HCT116 (cell line): ENCODE data around the gene CELF4. TPM values are rescaled to one million over a fixed set of nuclear protein-coding genes. Genes with fewer than 3 reads are reported as not detected.

Experiments used
- ATAC-seq: fragments of 200-7000 bp; cut with Tn5 transposase; 2 replicates; pipeline ENCODE4 v1.9.1; 2020; ENCODE audit warnings: mild to moderate bottlenecking, moderate library complexity
- BruUV-seq: library from RNA; stranded (reverse); fragments of 400-500 nt; replicated peaks from 2 replicates; lab custom pipeline; 2021; lab: Mats Ljungman, UMichigan
- CTCF ChIA-PET: fragments of 300-600 bp; sonication (Branson Sonifier 250); formaldehyde crosslinking; loops from one replicate; lab custom pipeline; 2021; ENCODE audit warnings: antibody characterized with exemption; lab: Charles Lee
- POLR2A ChIA-PET: fragments of 300-600, 350-600 bp; sonication (Branson Sonifier 250); formaldehyde crosslinking; loops from one replicate; lab custom pipeline; 2021; ENCODE audit warnings: antibody characterized with exemption; lab: Charles Lee
- RAD21 ChIA-PET, 2 experiments: fragments of 300-600 bp; sonication (Branson Sonifier 250); formaldehyde crosslinking; loops; one replicate each; lab custom pipeline; 2023; ENCODE audit warnings: low total read pairs in 2 of 2; ENCODE audit not compliant: uncharacterized antibody in 2 of 2, unreplicated experiment in 2 of 2, low non-redundant PET in 1 of 2; lab: Charles Lee
- DNase-seq: peaks from one replicate; pipeline ENCODE4 v3.0.0-alpha.2; 2010; ENCODE audit warnings: low read depth, low spot score
- H2AFZ ChIP-seq: fragments of 200-600 bp; shearing (Covaris generic), sonication (generic); 2 replicates; pipeline ENCODE4 v1.6.1; 2017; ENCODE audit warnings: low read depth, mixed run types, mixed read lengths, antibody characterized with exemption, low read length; ENCODE audit not compliant: poor library complexity, severe bottlenecking
- H3K27ac ChIP-seq: 2 replicates; pipeline ENCODE4 v1.5.1; 2012; ENCODE audit warnings: low read depth, low read length
- H3K27me3 ChIP-seq: fragments of 200-600 bp; sonication (generic); 2 replicates; pipeline ENCODE4 v1.6.1; 2016; ENCODE audit warnings: mixed run types, low read length, mixed read lengths; ENCODE audit not compliant: insufficient read depth
- H3K36me3 ChIP-seq, 2 experiments: fragments of 200-500 bp in 1 of 2; fragments of 200-600 bp in 1 of 2; sonication (Bioruptor generic) in 1 of 2; sonication (generic) in 1 of 2; 2 replicates each; pipeline versions ENCODE4 v1.5.1 to v1.6.1; 2014 to 2016; ENCODE audit warnings: low read length in 2 of 2, inconsistent platforms in 1 of 2, mixed read lengths in 1 of 2, mixed run types in 1 of 2; ENCODE audit not compliant: insufficient read depth in 2 of 2, control insufficient read depth in 1 of 2
- H3K4me1 ChIP-seq, 2 experiments: fragments of 200-600 bp in 1 of 2; sonication (generic) in 1 of 2; 2 replicates each; pipeline versions ENCODE4 v1.5.1 to v1.6.1; 2012 to 2017; ENCODE audit warnings: low read length in 2 of 2, inconsistent platforms in 1 of 2, mild to moderate bottlenecking in 1 of 2, mixed read lengths in 1 of 2, mixed run types in 1 of 2, moderate library complexity in 1 of 2; ENCODE audit not compliant: insufficient read depth in 2 of 2, control insufficient read depth in 1 of 2
- H3K4me2 ChIP-seq: fragments of 200-600 bp; sonication (generic); 2 replicates; pipeline ENCODE4 v1.6.1; 2017; ENCODE audit warnings: mixed run types, low read length, mixed read lengths
- H3K4me3 ChIP-seq, 2 experiments: fragments of 200-600 bp in 1 of 2; sonication (generic) in 1 of 2; replicated peaks in 1 of 2; 2 replicates each; pipeline ENCODE4 v1.5.1; 2011 to 2016; ENCODE audit warnings: low read length in 2 of 2, control low read depth in 1 of 2, low read depth in 1 of 2, mild to moderate bottlenecking in 1 of 2, mixed read lengths in 1 of 2, mixed run types in 1 of 2
- H3K79me2 ChIP-seq: fragments of 200-600 bp; sonication (generic); 2 replicates; pipeline ENCODE4 v1.6.1; 2017; ENCODE audit warnings: mild to moderate bottlenecking, mixed run types, low read length, moderate library complexity, mixed read lengths; ENCODE audit not compliant: insufficient read depth
- H3K9ac ChIP-seq: fragments of 200-600 bp; sonication (generic); 2 replicates; pipeline ENCODE4 v1.6.1; 2016; ENCODE audit warnings: low read length, mixed read lengths
- H3K9me2 ChIP-seq: fragments of 200-600 bp; sonication (generic), shearing (Covaris generic); 2 replicates; pipeline ENCODE4 v1.6.1; 2017; ENCODE audit warnings: mixed run types, mild to moderate bottlenecking, moderate library complexity; ENCODE audit not compliant: insufficient read depth
- H3K9me3 ChIP-seq, 2 experiments: fragments of 200-500 bp in 1 of 2; fragments of 200-600 bp in 1 of 2; sonication (Bioruptor generic) in 1 of 2; sonication (generic) in 1 of 2; 2 replicates each; pipeline ENCODE4 v1.6.1; 2014 to 2017; ENCODE audit warnings: low read length in 2 of 2, mixed read lengths in 2 of 2, inconsistent platforms in 1 of 2, low read depth in 1 of 2, mild to moderate bottlenecking in 1 of 2, mixed run types in 1 of 2, moderate library complexity in 1 of 2; ENCODE audit not compliant: control insufficient read depth in 1 of 2, insufficient read depth in 1 of 2
- H4K20me1 ChIP-seq: fragments of 200-600 bp; sonication (generic), shearing (Covaris generic); 2 replicates; pipeline ENCODE4 v1.6.1; 2017; ENCODE audit warnings: mixed run types, mild to moderate bottlenecking, moderate library complexity; ENCODE audit not compliant: insufficient read depth
- CEBPB ChIP-seq: IDR thresholded peaks from 2 replicates; pipeline ENCODE4 v1.6.1; 2012; ENCODE audit warnings: low read depth
- ELF1 ChIP-seq: IDR thresholded peaks from 2 replicates; pipeline ENCODE4 v1.6.1; 2012; ENCODE audit warnings: low read depth, borderline replicate concordance
- EZH2phosphoT487 ChIP-seq: fragments of 200-600 bp; IDR thresholded peaks from 2 replicates; pipeline ENCODE4 v1.6.1; 2018; ENCODE audit warnings: antibody characterized with exemption, borderline replicate concordance
- POLR2A ChIP-seq: IDR thresholded peaks from 2 replicates; pipeline ENCODE4 v1.7.0; 2011; ENCODE audit warnings: borderline replicate concordance; ENCODE audit not compliant: insufficient read depth, insufficient read length; ENCODE audit errors: extremely low read depth
- SIN3A ChIP-seq: IDR thresholded peaks from 2 replicates; pipeline ENCODE4 v1.6.1; 2012; ENCODE audit warnings: low read depth
- YY1 ChIP-seq: IDR thresholded peaks from 2 replicates; pipeline ENCODE4 v1.6.1; 2011; ENCODE audit warnings: low read length, low read depth, moderate library complexity, mild to moderate bottlenecking; ENCODE audit not compliant: insufficient replicate concordance; ENCODE audit errors: extremely low read depth
- ZNF274 ChIP-seq: fragments of 200-500 bp; sonication (Bioruptor generic); IDR thresholded peaks from 2 replicates; pipeline ENCODE4 v1.6.1; 2014; ENCODE audit warnings: mild to moderate bottlenecking, low read depth, low read length, inconsistent platforms
- intact Hi-C: fragments of 100-400 bp; cut with micrococcal nuclease; formaldehyde crosslinking; loops from 2 replicates; pipeline ENCODE4 v1.10.0; 2022
- total RNA-seq: library from RNA; stranded (reverse); gene quantifications from one replicate; pipeline ENCODE4 v1.2.1, GENCODE V29; 2021; ENCODE audit not compliant: unreplicated experiment
- TF ChIP-seq, protein P1 (sequence below): IDR thresholded peaks from 2 replicates; pipeline ENCODE4 v1.6.1; 2011; ENCODE audit warnings: mild to moderate bottlenecking, low read length, moderate library complexity; ENCODE audit not compliant: insufficient replicate concordance; ENCODE audit errors: extremely low read depth

The CELF4 gene
- total RNA-seq, 1 experiment from 2014 or later: not detected

DNA sequence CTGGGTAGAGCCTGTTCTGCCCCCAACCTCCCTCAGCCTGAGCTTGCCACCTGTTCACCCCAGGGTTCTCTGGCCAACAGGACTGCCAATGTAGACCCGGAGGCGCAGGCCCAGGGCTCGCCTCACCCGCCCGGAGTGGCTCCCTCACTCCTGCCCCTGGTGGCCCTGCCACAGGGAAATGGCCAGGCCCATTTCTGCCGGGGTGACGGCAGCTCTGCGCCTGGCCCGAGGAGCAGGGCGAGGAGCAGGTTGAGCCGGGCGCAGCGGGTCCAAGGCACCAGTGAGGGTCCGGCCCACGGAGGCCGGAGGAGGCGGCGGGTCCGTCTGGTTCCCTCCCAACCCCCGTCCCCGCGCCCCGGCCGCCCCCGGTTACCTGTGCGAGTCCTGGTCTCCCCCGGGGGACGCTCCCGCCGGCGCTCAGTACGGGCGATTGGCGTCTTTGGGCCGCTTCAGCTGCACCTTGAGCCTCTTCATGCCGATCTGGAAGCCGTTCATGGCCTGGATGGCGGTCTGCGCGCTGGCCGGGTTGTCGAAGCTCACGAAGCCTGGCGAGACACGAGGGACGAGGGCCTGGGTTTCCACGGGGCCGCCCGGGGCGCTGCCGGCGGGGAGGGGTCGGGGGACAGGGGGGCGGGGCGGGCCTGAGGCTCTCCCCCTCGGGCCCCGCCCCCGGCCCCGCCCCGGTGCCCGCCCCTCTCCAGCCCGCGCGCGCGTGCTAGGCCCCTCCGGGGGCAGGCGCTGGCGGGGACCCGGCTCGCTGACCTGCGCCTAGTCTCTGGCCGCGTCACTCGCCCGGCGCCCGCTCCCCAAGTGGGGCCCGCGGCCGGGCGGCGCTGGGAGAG lies 312.0 kb downstream of the CELF4 start:
- Histone ChIP-seq H4K20me1 (no peaks in the 10 kb centered on the region), H2AFZ (no peak overlapping the region), H3K36me3 (no peaks in the 10 kb centered on the region), H3K27ac (no peak overlapping the region), H3K79me2 (no peaks in the 10 kb centered on the region), H3K4me2 (no peak overlapping the region), H3K27me3 (peaks cover 18% of the 10 kb centered on the region), H3K9me3 (no peaks in the 10 kb centered on the region), H3K4me3 (no peak overlapping the region), H3K9me2 (no peaks in the 10 kb centered on the region), H3K9ac (no peak overlapping the region), H3K4me1 (no peaks in the 10 kb centered on the region; a peak in 1 of 4 replicates)
- POLR2A ChIA-PET: no interaction called here
- no TSS peak for BruUV-seq
- intact Hi-C loops: no loop called here
- RAD21 ChIA-PET: no interaction called here
- DNase-seq: no peak
- no peak for TF ChIP-seq CEBPB
- TF ChIP-seq POLR2A: no peak
- no peak for TF ChIP-seq ZNF274
- no peak for TF ChIP-seq EZH2phosphoT487
- TF ChIP-seq, protein P1, sequence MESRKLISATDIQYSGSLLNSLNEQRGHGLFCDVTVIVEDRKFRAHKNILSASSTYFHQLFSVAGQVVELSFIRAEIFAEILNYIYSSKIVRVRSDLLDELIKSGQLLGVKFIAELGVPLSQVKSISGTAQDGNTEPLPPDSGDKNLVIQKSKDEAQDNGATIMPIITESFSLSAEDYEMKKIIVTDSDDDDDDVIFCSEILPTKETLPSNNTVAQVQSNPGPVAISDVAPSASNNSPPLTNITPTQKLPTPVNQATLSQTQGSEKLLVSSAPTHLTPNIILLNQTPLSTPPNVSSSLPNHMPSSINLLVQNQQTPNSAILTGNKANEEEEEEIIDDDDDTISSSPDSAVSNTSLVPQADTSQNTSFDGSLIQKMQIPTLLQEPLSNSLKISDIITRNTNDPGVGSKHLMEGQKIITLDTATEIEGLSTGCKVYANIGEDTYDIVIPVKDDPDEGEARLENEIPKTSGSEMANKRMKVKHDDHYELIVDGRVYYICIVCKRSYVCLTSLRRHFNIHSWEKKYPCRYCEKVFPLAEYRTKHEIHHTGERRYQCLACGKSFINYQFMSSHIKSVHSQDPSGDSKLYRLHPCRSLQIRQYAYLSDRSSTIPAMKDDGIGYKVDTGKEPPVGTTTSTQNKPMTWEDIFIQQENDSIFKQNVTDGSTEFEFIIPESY: no peak
- TF ChIP-seq YY1: no peak
- TF ChIP-seq ELF1: no peak
- no peak for TF ChIP-seq SIN3A
- no peak for ATAC-seq
- CTCF ChIA-PET: no interaction called here
